ENCODE data around the gene CBFA2T3. TPM values are rescaled to one million over a fixed set of nuclear protein-coding genes. Genes with fewer than 3 reads are reported as not detected.

Gene CBFA2T3
- total RNA-seq, 1 donor from 2014 or later = not detected

DNA sequence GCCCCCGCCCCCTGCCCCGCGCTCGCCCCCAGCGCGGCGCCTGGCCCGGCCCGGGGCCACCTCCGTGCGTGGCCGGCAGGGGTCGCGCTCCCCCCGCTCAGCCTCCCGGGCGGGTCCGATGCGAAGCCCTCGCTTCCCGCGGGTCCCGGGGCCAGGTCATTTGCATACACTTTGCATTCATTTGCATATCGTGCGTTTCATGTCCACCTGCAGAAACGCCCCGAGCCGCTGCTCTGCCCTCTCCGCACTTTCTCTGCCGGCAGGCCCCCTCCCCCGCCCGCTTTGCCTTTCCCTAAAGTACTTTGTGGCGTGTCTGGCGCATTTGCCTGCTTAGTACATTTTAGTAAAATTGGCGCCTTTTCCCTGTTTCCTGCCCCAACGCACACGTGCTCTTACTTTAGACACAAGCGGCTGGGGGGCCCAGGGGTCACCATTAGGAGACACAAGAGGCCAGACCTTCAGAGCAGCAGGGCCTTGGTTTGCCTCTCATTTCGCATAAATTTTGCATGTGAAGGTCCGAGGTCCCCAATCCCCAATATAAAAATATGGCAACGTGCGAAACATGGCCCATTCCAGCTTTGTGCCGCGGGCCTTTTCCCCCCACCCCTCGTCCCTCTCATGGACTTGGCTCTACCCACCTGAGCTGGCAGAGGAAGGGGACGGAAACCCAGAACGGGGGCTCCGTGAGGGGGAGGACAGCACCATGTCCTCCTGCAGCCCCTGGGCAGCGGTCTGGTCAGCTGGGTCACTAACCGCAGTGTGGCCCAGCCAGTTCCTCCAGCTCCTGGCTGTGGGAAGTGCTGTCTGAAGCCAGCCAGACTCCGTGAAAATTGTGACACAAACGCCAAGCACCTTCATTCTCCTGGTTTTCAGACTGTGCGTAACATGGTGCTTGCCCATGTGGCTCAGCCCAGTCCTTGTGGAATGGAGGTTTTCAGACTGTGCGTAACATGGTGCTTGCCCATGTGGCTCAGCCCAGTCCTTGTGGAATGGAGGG lies 34.8 kb downstream of the CBFA2T3 start:
- Mint-ChIP-seq H3K4me1 (ENCODE audit: unreplicated experiment) (no peaks in the 10 kb centered on the region), H3K27ac (ENCODE audit: unreplicated experiment) (no peak overlapping the region), H3K4me3 (ENCODE audit: unreplicated experiment) (peak overlapping the region; percentile 56), H3K27me3 (ENCODE audit: unreplicated experiment) (peaks cover 48% of the 10 kb centered on the region), H3K9me3 (ENCODE audit: unreplicated experiment) (no peaks in the 10 kb centered on the region), H3K36me3 (ENCODE audit: unreplicated experiment) (no peaks in the 10 kb centered on the region)
- no peak for DNase-seq (ENCODE audit: extremely low spot score, unreplicated experiment)
- TF ChIP-seq, protein P1, sequence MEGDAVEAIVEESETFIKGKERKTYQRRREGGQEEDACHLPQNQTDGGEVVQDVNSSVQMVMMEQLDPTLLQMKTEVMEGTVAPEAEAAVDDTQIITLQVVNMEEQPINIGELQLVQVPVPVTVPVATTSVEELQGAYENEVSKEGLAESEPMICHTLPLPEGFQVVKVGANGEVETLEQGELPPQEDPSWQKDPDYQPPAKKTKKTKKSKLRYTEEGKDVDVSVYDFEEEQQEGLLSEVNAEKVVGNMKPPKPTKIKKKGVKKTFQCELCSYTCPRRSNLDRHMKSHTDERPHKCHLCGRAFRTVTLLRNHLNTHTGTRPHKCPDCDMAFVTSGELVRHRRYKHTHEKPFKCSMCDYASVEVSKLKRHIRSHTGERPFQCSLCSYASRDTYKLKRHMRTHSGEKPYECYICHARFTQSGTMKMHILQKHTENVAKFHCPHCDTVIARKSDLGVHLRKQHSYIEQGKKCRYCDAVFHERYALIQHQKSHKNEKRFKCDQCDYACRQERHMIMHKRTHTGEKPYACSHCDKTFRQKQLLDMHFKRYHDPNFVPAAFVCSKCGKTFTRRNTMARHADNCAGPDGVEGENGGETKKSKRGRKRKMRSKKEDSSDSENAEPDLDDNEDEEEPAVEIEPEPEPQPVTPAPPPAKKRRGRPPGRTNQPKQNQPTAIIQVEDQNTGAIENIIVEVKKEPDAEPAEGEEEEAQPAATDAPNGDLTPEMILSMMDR (IDR thresholded peaks at IDR 0.05) = peak; percentile 80

DNA sequence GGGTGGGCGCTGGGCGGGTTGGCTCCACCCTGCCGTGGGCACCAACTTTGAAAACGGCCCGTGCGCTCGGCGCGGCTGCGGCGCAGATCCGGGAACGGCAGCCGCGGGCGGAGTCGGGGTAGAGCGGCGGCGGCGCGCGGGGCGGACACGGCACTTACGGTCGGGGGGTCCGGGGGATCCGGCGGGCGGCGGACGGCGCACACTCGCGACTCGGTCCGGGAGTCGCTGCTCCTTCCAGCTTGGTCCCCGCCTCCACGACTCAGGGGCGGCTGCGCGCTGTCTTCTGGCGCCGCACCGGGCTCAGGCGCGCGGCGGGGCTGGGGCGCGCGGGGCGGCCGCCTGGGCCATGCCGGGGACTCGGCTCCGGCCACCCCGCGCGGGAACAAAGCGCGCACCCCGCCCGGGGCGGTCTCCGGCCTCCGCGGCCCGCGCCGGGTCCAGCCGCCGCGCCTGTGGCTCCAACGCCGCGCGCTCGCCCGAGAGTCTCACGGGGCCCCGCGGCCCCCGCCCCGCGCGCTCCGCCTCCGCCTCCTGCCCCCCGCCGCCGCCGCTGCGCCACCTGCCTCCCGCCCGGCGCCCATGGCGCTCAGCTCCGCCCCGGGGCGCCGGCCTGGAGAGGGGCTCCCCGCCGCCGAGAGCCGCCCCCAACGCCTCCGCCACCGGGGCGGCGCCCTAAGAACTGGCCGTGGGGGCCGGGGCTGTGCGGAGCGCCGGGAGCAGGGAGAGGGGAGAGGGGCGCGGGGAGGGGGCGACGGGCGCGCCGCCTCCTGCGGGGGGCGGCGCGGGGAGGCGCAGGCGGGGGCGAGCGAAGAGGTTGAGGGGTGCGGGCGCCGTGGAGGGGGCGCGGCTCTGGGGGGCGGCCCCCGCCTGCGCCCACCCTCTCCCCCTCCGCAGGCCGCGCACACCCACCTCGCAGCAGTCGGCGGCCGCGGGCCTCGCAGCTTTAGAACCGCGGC lies 35.9 kb downstream of the CBFA2T3 start:
- no peaks in the 10 kb centered on the region for H3K9me3 Mint-ChIP-seq (ENCODE audit: unreplicated experiment)
- TF ChIP-seq, protein P1 (IDR thresholded peaks at IDR 0.05) = no peak
- no peak for DNase-seq (ENCODE audit: extremely low spot score, unreplicated experiment)
- H3K27ac Mint-ChIP-seq (ENCODE audit: unreplicated experiment) = no peak overlapping the region
- H3K36me3 Mint-ChIP-seq (ENCODE audit: unreplicated experiment) = no peaks in the 10 kb centered on the region
- no peak overlapping the region for H3K4me3 Mint-ChIP-seq (ENCODE audit: unreplicated experiment)
- peaks cover 39% of the 10 kb centered on the region for H3K27me3 Mint-ChIP-seq (ENCODE audit: unreplicated experiment)
- no peaks in the 10 kb centered on the region for H3K4me1 Mint-ChIP-seq (ENCODE audit: unreplicated experiment)

DNA sequence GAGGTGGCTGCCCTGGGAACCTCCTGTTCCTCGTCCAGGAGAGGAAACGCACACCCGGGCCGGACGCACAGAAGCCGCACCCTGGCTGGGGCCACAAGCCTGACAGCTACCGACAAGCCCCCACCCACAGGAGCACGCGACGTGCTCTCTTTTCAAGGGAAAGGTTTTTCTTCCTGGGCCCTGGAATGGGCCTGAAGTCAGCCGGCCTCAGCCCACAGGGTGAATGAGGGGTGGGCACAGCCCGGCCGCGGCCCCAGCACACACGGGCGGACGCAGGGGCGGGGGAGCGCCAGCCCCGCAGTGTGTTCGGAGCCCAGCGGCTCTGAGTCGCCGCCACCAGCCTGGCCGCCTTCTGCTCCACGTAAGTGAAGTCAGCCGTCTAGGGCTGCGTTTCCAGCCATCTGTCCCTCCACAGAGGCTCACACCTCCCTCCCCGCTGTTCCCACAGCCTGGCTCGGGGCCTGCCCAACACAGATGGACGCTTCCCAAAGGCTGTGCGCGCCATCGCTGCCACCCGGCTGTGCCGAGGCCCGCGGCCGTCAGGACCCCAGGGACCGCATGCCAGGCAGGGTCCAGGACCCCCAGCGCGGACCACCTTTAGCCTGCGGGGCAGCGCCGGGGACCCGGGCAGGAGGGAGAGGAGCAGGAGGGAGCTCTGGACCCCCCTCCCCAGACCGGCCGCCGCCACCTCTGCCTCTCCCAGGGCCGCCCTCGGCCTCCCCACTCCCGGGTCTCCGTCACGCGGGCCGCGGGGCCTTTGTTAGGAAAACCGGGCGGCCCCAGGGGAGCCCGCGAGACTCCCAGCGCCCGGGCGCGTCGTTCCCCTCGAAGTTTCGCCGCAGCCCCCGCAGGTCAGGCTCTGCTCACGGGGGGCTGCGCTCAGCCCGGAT lies 36.8 kb downstream of the CBFA2T3 start:
- Mint-ChIP-seq H3K9me3 (ENCODE audit: unreplicated experiment) (no peaks in the 10 kb centered on the region), H3K27me3 (ENCODE audit: unreplicated experiment) (peaks cover 30% of the 10 kb centered on the region), H3K27ac (ENCODE audit: unreplicated experiment) (no peak overlapping the region), H3K4me1 (ENCODE audit: unreplicated experiment) (no peaks in the 10 kb centered on the region), H3K4me3 (ENCODE audit: unreplicated experiment) (no peak overlapping the region), H3K36me3 (ENCODE audit: unreplicated experiment) (no peaks in the 10 kb centered on the region)
- TF ChIP-seq, protein P1 (IDR thresholded peaks at IDR 0.05) = no peak
- no peak for DNase-seq (ENCODE audit: extremely low spot score, unreplicated experiment)

DNA sequence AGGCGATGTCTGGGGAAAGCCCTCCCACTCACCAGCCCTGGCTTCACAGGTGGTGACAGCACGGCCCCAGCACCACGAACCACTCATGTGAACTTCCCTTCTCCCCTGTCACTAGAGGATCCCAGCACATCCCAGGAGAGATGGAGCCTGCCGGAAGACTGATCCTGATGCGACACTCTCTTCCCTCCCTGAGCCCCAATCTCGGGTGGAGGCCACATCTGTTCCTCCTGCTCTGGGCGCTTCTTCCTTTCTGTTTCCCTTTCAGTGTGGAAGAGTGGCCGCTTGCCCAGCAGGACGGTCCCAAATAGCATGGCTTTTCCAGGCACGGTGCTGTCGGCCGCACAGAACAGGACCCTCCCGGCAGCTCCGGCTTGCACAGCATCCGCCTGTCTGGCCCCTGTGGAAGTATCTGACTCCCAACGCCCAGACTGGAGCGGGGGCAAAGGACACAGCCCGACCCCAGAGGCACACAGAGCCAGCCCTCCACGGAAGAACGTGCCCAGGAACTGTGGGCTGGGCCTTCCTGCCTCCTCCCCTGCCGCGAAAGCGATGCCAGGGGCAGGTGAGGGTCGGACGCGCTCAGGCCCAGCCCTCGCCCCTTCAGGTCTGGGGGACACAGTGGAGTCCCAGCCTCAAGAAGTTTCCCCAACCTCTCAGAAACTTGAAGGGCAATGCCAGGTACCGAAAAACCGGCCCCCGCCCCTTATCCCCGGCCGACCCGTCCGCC lies 37.6 kb downstream of the CBFA2T3 start:
- Mint-ChIP-seq H3K36me3 (ENCODE audit: unreplicated experiment) (no peaks in the 10 kb centered on the region), H3K4me1 (ENCODE audit: unreplicated experiment) (no peaks in the 10 kb centered on the region), H3K4me3 (ENCODE audit: unreplicated experiment) (no peak overlapping the region), H3K27me3 (ENCODE audit: unreplicated experiment) (peaks cover 23% of the 10 kb centered on the region), H3K9me3 (ENCODE audit: unreplicated experiment) (no peaks in the 10 kb centered on the region), H3K27ac (ENCODE audit: unreplicated experiment) (no peak overlapping the region)
- no peak for DNase-seq (ENCODE audit: extremely low spot score, unreplicated experiment)
- TF ChIP-seq, protein P1 (IDR thresholded peaks at IDR 0.05) = no peak
